Stimulated activated CD4-positive, alpha-beta T cell treated with anti-CD3 and anti-CD28 coated beads, Interleukin-12 subunit alpha, Interleukin-12 subunit beta, amount 100 ng/mL, for 24 hours (primary cell): ENCODE data around the gene DYDC2.
"Not testable (repeated sequence)": the region's sequence is repeated elsewhere in the genome, so short reads cannot be mapped to it uniquely, and the experiment has no call there.

Experiments used
- DNase-seq, 2 experiments: peaks; one replicate each; pipeline ENCODE4 v3.0.0-alpha.2; 2020; ENCODE audit warnings: low read depth in 2 of 2

Gene DYDC2

GRCh38 chr10:80356563-80356988, at the start of gene DYDC2, which contains the start of gene DYDC1:
DYDC2 (plus strand) TSS chr10:80356781; CDS start chr10:80362444, 5,663 bp downstream.
DYDC1 (minus strand) TSS chr10:80356755; CDS start chr10:80352601, 4,154 bp downstream.
- peak in 1 of 2 experiments; percentile 33 for DNase-seq

GRCh38 chr10:80313523-80313922, 43.1 kb upstream of the DYDC2 start:
- no peak for DNase-seq

GRCh38 chr10:80315391-80315790, 41.2 kb upstream of the DYDC2 start:
- no peak for DNase-seq

- DNase-seq: no peak
Observed at GRCh38 chr10:80318742-80319141, 37.8 kb upstream of the DYDC2 start.

- DNase-seq: no peak
Observed at GRCh38 chr10:80319318-80319717, 37.3 kb upstream of the DYDC2 start.

- no peak for DNase-seq
Observed at GRCh38 chr10:80319725-80320290, 36.8 kb upstream of the DYDC2 start.

GRCh38 chr10:80320377-80320776, 36.2 kb upstream of the DYDC2 start:
- no peak for DNase-seq

GRCh38 chr10:80321183-80321582, 35.4 kb upstream of the DYDC2 start:
- no peak for DNase-seq

GRCh38 chr10:80322158-80322557, 34.4 kb upstream of the DYDC2 start:
- DNase-seq: no peak

GRCh38 chr10:80322711-80323110, 33.9 kb upstream of the DYDC2 start:
- DNase-seq: no peak

- DNase-seq: no peak
Observed at GRCh38 chr10:80323311-80323710, 33.3 kb upstream of the DYDC2 start.

- DNase-seq: no peak
Observed at GRCh38 chr10:80324086-80324485, 32.5 kb upstream of the DYDC2 start.

- DNase-seq: no peak
Observed at GRCh38 chr10:80324891-80325364, 31.7 kb upstream of the DYDC2 start.

- no peak for DNase-seq
Observed at GRCh38 chr10:80333983-80334382, 22.6 kb upstream of the DYDC2 start.

GRCh38 chr10:80344276-80344675, 12.3 kb upstream of the DYDC2 start:
- no peak for DNase-seq

GRCh38 chr10:80344912-80345311, 11.7 kb upstream of the DYDC2 start:
- no peak for DNase-seq

GRCh38 chr10:80350251-80350650, 6.3 kb upstream of the DYDC2 start:
- no peak for DNase-seq

- DNase-seq: no peak
Observed at GRCh38 chr10:80351220-80351619, 5.4 kb upstream of the DYDC2 start.

- no peak for DNase-seq
Observed at GRCh38 chr10:80356989-80357850, 639 bp downstream of the DYDC2 start.

GRCh38 chr10:80357851-80358125, 1.2 kb downstream of the DYDC2 start:
- no peak for DNase-seq

- DNase-seq: not testable (repeated sequence)
Observed at GRCh38 chr10:80358925-80359324, 2.3 kb downstream of the DYDC2 start.

GRCh38 chr10:80359644-80360043, 3.1 kb downstream of the DYDC2 start:
- DNase-seq: no peak

GRCh38 chr10:80365510-80365909, 8.9 kb downstream of the DYDC2 start:
- DNase-seq: no peak
